ENCODE measurements around the gene IL23A.
A peak's percentile ranks its signal among the peaks of the same experiment; 100 is the strongest.

IL23A gene

DNA sequence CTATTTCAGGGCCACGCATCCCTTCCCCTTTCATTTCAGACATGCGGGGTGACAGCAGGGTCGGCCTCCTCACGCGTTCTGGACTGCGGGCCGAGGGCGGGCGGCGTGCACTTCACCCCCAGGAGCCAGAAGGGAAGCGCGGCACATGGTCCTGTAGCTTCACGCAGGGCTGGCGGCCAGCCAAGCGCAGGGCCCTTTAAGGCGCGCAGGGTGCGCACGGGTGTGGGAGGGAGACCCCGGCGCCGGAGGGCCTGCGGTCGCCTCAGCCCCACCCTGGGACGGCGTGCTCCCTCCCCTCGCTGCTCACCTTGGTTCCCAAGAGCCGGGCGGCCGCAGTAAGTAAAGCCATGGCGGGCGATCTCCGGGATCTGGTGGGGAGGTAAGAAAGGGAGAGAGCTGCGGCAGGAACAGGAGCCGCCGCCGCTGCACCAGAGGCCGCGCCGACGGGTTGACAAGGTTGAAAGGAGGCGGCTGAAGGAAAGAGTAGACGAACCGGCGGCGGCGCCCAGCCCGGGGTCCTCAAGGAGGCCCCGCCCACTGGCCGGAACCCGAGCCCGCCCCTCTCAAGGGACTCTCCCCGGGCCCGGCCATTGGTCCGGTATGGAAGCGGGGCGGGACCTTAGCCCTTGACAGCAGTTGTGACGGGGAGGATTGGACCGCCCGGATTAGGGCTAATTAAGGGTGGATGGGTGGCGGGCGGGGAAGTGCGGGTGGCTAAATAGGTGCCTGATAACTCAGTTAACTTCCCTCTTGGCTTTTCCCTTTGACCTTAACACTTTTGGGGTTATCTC lies 38.6 kb upstream of the IL23A start, which contains the start of gene CS:
Gene CS (minus strand): TSS at position 478 of the 791 bp plus-strand sequence. CDS start 129 bp downstream, at position 349.
- DNase-seq (ENCODE audit: low read depth) = peak; percentile 97
- TF ChIP-seq, protein P1, sequence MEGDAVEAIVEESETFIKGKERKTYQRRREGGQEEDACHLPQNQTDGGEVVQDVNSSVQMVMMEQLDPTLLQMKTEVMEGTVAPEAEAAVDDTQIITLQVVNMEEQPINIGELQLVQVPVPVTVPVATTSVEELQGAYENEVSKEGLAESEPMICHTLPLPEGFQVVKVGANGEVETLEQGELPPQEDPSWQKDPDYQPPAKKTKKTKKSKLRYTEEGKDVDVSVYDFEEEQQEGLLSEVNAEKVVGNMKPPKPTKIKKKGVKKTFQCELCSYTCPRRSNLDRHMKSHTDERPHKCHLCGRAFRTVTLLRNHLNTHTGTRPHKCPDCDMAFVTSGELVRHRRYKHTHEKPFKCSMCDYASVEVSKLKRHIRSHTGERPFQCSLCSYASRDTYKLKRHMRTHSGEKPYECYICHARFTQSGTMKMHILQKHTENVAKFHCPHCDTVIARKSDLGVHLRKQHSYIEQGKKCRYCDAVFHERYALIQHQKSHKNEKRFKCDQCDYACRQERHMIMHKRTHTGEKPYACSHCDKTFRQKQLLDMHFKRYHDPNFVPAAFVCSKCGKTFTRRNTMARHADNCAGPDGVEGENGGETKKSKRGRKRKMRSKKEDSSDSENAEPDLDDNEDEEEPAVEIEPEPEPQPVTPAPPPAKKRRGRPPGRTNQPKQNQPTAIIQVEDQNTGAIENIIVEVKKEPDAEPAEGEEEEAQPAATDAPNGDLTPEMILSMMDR (conservative IDR thresholded peaks at IDR 0.05; ENCODE audit: low read length) = no peak
- H3K4me3 ChIP-seq (ENCODE audit: low read length) = peak within 1 kb of the TSS; percentile 74

DNA sequence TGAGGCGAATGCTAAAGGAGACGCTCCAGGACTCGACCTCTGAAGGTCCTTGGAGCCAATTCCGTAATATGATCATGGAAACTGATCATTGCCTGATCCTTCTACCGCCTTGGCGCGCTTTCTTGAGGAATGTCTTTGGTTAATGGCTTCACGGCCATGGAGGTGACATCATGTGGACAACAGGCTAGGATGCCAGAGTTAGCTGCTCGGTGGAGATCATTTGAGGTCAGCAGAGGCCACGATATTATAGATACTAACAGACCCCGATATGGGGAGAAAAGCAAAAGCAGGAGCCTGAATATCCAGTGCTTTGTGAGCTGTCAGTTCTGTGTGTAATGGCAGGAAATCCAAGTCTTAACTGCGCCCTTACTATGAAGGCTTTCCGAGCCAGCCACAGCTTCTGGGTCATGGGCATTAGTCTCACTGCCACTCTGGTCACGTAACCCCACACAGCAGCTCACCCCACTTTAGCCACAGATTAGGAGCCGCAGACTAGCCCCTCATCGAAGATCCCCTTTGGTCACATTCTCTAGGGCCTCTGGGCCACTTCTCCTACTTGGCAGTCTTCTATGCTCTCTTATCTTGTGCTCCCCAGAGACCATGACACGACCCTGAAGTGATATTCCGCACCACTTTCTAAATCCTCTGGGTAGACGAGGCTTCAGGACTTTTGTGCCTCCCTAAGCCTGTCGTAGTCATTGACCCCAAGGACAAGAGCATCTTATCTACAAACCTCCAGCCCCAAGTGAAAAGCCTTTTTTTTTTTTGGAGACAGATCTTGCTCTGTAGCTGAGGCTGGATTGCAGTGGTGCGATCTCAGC lies 37.8 kb upstream of the IL23A start:
- H3K4me3 ChIP-seq (ENCODE audit: low read length) = peak overlapping the region; percentile 70
- DNase-seq (ENCODE audit: low read depth) = no peak
- TF ChIP-seq, protein P1 (conservative IDR thresholded peaks at IDR 0.05; ENCODE audit: low read length) = peak; percentile 5; the same call in 1 of the 2 replicates

DNA sequence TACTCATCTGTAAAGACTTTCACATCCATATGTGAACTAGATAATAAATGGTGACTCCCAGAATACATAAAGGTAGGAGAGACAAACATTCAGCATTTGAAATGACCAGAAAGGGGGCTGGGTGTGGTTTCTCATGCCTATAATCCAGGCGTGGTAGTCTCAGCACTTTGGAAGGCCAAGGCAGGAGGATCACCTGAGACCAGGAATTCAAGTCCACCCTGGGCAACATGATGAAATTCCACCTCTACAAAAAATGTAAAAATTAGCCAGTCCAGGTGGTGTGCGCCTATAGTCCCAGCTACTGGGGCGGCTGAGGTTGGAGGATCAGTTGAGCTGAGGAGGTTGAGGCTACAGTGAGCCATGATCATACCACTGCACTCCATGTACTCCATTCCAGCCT lies 34.4 kb upstream of the IL23A start:
- DNase-seq (ENCODE audit: low read depth) = no peak
- TF ChIP-seq, protein P1 (conservative IDR thresholded peaks at IDR 0.05; ENCODE audit: low read length) = no peak
- no peak overlapping the region for H3K4me3 ChIP-seq (ENCODE audit: low read length)

DNA sequence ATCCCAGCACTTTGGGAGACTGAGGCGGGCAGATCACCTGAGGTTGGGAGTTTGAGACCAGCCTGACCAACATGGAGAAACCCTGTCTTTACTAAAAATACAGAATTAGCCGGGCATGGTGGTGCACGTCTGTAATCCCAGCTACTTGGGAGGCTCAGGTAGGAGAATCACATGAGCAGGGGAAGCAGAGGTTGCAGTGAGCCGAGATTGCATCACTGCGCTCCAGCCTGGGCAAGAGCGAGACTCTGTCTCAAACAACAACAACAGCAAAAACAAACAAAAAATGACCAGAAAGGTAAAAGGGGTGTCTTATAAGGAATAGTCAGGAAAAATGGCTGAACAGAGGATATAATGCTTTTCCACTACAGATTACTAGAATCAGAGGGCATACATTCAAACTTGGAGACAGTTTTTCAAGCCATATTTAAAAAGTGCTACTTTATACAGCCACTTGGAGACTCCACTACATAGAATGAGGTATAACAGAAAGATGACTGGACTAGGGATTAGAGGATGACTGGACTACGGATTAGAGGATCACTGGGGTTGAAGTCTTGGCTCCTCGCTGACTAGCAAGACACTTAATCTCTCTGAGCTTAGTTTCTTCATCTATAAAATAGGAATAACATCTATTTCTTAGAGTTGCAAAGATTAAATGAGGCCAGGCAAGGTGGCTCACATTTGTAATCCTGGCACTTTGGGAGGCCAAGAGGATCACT lies 33.7 kb upstream of the IL23A start:
- TF ChIP-seq, protein P1 (conservative IDR thresholded peaks at IDR 0.05; ENCODE audit: low read length) = no peak
- H3K4me3 ChIP-seq (ENCODE audit: low read length) = no peak overlapping the region
- no peak for DNase-seq (ENCODE audit: low read depth)

DNA sequence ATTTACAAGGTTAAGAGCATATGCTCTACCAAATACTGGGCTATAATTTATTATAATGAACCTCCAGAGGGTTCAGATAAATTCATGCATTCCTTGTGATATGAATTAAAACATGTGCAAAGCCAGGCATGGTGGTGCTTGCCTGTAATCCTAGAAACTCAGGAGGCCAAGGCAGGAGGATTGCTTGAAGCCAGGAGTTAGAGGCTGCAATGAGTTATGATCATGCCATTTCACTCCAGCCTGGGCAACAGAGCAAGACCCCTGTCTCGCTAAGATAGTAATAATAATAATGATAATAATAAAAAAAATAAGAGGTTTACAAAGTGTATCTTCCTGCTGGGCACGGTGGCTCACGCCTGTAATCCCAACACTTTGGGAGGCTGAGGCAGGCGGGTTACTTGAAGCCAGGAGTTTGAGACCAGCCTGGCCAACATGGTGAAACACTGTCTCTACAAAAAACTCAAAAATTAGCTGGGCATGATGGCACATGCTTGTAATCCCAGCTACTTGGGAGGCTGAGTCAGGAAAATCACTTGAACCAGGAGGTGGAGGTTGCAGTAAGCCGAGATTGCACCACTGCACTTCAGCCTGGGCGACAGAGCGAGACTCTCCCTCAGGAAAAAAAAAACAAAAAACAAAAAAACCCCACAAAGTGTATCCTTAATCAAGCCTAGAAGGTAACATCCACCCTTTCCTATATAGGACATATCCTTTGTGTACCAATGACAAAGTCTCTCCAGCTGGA lies 31.3 kb upstream of the IL23A start:
- DNase-seq (ENCODE audit: low read depth) = no peak
- H3K4me3 ChIP-seq (ENCODE audit: low read length) = no peak overlapping the region
- TF ChIP-seq, protein P1 (conservative IDR thresholded peaks at IDR 0.05; ENCODE audit: low read length) = no peak

DNA sequence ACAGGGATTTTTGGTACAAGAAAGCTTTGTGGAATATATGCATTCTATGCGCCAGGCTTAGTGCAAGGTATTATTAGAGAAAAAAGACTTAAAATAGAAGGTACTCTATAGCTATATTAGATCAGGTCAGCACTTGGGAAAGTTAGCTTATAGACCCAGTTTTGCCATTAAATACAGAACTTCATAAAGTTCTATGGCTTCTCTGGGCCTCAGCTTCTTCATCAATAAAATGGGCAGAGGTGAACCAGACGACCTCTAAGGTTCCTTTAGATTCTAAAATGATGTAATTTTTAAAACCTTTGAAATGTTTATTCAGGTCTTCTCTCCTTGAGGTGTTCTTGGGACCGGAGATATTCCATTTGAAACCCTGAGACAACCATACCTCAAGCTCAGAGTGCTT lies 30.0 kb upstream of the IL23A start:
- H3K4me3 ChIP-seq (ENCODE audit: low read length) = no peak overlapping the region
- TF ChIP-seq, protein P1 (conservative IDR thresholded peaks at IDR 0.05; ENCODE audit: low read length) = no peak
- no peak for DNase-seq (ENCODE audit: low read depth)
